Epithelial cell of proximal tubule (primary cell): Measurements from ENCODE around the gene ASB18. TPM values are rescaled to one million over a fixed set of nuclear protein-coding genes. Genes with fewer than 3 reads are reported as not detected.

Experiments
- DNase-seq: peaks from one replicate; pipeline ENCODE4 v3.0.0-alpha.2; 2011; ENCODE audit warnings: low read depth
- H3K4me3 ChIP-seq: 2 replicates; pipeline ENCODE4 v1.5.1; 2011; ENCODE audit warnings: low read depth, mild to moderate bottlenecking, low read length
- total RNA-seq: library from RNA; depleted of rRNA; stranded (reverse); fragments of >200 nt; gene quantifications from 2 replicates; pipeline ENCODE4 v1.2.3, GENCODE V29; 2015
- TF ChIP-seq, protein P1 (sequence below): conservative IDR thresholded peaks from 2 replicates; pipeline ENCODE4 v1.5.1; 2012; ENCODE audit warnings: low read depth, mild to moderate bottlenecking, low read length

Gene ASB18
- total RNA-seq, 1 donor from 2014 or later = not detected

GRCh38 chr2:236160366-236161081, 103.7 kb downstream of the ASB18 start:
- TF ChIP-seq, protein P1, sequence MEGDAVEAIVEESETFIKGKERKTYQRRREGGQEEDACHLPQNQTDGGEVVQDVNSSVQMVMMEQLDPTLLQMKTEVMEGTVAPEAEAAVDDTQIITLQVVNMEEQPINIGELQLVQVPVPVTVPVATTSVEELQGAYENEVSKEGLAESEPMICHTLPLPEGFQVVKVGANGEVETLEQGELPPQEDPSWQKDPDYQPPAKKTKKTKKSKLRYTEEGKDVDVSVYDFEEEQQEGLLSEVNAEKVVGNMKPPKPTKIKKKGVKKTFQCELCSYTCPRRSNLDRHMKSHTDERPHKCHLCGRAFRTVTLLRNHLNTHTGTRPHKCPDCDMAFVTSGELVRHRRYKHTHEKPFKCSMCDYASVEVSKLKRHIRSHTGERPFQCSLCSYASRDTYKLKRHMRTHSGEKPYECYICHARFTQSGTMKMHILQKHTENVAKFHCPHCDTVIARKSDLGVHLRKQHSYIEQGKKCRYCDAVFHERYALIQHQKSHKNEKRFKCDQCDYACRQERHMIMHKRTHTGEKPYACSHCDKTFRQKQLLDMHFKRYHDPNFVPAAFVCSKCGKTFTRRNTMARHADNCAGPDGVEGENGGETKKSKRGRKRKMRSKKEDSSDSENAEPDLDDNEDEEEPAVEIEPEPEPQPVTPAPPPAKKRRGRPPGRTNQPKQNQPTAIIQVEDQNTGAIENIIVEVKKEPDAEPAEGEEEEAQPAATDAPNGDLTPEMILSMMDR = no peak
- H3K4me3 ChIP-seq = no peak overlapping the region

DNA sequence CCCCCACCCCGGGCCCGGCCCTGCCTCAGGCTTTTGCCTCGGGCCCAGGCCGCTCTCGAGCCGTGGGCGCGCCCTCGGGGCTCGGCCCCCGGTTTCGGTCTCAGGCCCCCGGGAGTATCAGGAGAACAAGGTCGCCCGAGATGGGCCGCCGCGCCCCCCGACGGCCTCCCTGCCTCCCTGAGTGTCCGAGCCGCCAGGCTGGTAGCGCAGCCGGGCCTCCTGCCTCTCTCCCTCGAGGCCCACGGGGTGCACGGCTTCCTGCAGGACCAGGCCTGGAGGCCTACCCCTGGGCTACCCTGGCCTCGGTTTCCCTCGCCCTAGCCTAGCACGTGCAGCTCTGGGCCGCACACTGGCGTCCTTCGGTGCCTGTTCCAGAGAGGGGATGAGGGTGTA, 104.4 kb downstream of the ASB18 start:
- DNase-seq = no peak
- H3K4me3 ChIP-seq = no peak overlapping the region
- TF ChIP-seq, protein P1 = no peak

More at GRCh38 chr2:236160366-236161081, 103.7 kb downstream of the ASB18 start:
- no peak for DNase-seq

DNA sequence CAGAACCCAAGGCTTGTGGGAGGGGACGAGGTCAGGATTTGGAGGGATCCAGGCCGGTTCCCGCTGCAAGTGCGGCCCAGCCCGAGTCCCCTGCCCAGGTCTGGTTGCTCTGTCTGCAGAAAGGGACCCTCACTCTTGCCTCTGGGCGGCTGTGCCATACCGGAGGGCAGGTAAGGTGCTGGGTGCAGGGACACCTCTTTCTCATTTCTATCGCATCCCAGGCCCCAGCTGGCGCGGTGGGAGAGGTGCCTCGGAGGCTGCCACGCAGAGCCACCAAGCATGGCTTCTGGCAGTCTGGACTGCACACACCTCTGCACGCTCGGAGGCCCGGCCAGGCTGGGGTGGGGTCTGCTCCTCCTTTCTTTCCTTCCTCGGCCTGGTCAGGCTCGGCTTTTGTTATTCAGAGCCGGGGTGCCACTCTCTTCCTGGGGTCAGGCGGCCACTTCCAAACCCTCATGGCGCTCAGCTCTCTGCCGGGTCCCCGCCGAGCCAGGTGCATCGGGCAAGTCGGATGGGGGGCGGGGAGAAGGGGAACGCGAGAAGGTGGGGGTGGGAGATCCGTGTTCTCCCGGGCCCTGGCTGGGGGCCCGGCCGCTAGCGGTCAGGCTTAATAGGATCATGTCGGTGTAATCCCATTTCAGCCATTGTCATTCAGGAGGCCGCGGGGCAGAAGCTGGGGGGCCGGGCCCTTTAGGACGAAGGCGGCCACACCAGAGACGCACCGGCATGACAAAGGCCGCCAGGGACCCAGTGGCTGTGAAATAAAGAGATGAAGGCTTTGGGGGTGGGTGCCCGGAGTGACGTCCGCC, 105.0 kb downstream of the ASB18 start:
- DNase-seq = no peak
- no peak overlapping the region for H3K4me3 ChIP-seq
- TF ChIP-seq, protein P1 = no peak

- no peak for DNase-seq
- TF ChIP-seq, protein P1 = no peak
Measured at GRCh38 chr2:236157815-236158498, 106.2 kb downstream of the ASB18 start.

DNA sequence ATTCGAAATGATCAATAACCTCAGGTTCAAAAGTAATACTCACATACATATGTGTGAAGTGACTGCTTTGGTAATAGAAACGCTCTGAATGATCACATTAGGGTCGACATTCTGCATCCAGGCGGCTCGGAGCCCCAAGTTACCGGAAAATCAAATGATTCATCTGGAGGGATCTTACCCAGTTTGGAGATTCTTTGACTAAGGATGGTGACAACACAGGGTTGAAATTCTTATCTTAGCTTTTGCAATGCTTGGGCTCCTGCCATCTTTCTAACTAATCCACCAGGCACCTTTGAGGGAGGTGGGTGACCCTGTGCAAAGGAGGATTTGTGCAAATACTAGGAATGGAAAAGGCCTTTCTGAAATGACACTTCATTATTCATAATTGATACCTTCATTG, 106.8 kb downstream of the ASB18 start:
- TF ChIP-seq, protein P1 = no peak
- no peak for DNase-seq
- no peak overlapping the region for H3K4me3 ChIP-seq

More at GRCh38 chr2:236157815-236158498, 106.2 kb downstream of the ASB18 start:
- H3K4me3 ChIP-seq = no peak overlapping the region

DNA sequence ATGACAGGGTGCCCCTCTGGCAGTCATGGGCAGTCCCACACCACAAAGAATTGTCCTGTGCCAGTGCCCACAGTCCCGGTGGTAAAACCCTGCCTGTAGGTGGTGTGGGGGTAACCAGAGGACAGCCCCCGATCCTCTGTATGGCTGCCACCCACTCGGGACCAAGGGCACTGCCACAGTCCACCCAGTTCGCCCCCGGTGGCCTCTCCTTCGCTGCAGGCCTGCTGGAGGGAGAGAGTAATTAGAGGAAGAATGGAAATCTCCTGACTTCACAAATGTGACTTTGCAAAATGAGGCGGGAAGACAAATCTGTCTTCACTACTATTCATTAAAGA, 107.4 kb downstream of the ASB18 start:
- no peak for DNase-seq
- TF ChIP-seq, protein P1 = no peak
- H3K4me3 ChIP-seq = no peak overlapping the region
